GM13976 (cell line): Measurements from ENCODE around the gene ATXN1.
"Not testable (repeated sequence)": the region's sequence is repeated elsewhere in the genome, so short reads cannot be mapped to it uniquely, and the experiment has no call there.

Experiments used
- DNase-seq: peaks from one replicate; pipeline ENCODE4 v3.0.0; 2012; ENCODE audit warnings: low spot score
- CTCF ChIP-seq: IDR thresholded peaks from 2 replicates; pipeline ENCODE4 v1.5.1; 2012; ENCODE audit warnings: borderline replicate concordance, mild to moderate bottlenecking; ENCODE audit not compliant: insufficient read depth; ENCODE audit errors: extremely low read depth, missing control alignments, control extremely low read depth
- in situ Hi-C: fragments of 300-500 bp; cut with MboI; formaldehyde crosslinking; loops from one replicate; pipeline ENCODE4 v1.12.0; 2022; ENCODE audit warnings: low sequenced_read_pairs, mixed read lengths, inconsistent platforms; ENCODE audit not compliant: unreplicated experiment

The ATXN1 gene

GRCh38 chr6:16630026-16630643, 131.1 kb downstream of the ATXN1 start:
- no peak for DNase-seq
- TF ChIP-seq CTCF: no peak
- in situ Hi-C loops: no loop called here

- in situ Hi-C loops, DNase-seq: not testable (repeated sequence)
Measured at GRCh38 chr6:16628580-16628979, 132.7 kb downstream of the ATXN1 start.

- no peak for DNase-seq
- in situ Hi-C loops: no loop called here
- no peak for TF ChIP-seq CTCF
Measured at GRCh38 chr6:16626650-16627049, 134.6 kb downstream of the ATXN1 start.

GRCh38 chr6:16625291-16626265, 135.7 kb downstream of the ATXN1 start:
- in situ Hi-C loops: no loop called here

GRCh38 chr6:16624636-16625290, 136.5 kb downstream of the ATXN1 start:
- in situ Hi-C loops: no loop called here
- no peak for TF ChIP-seq CTCF
- no peak for DNase-seq

More at GRCh38 chr6:16625291-16626265, 135.7 kb downstream of the ATXN1 start:
- no peak for TF ChIP-seq CTCF
- no peak for DNase-seq

GRCh38 chr6:16623731-16624130, 137.5 kb downstream of the ATXN1 start:
- DNase-seq: no peak
- no peak for TF ChIP-seq CTCF
- in situ Hi-C loops: no loop called here
